Adrenal gland (tissue), 12 donors: ENCODE measurements around the gene KRTAP5-5. TPM values are rescaled to one million over a fixed set of nuclear protein-coding genes. Genes with fewer than 3 reads are reported as not detected.

Experiments
- DNase-seq, 7 donors: peaks; one replicate each; pipeline ENCODE4 v3.0.0-alpha.2; 2019 to 2020
- H3K27ac ChIP-seq, 5 donors: fragments of 200-600 bp; sonication (generic) in 4 of 5; 1 replicate in 3 of 5; 2 replicates in 2 of 5; pipeline versions ENCODE4 v1.5.1 to v1.8.0; 2016 to 2020; ENCODE audit warnings: mild to moderate bottlenecking in 1 of 5
- H3K27me3 ChIP-seq: fragments of 200-600 bp; 2 replicates; pipeline ENCODE4 v1.8.0; 2021
- H3K36me3 ChIP-seq, 2 donors: fragments of 200-600 bp; replicated peaks in 1 of 2; 1 replicate in 1 of 2; 2 replicates in 1 of 2; pipeline versions ENCODE4 v1.5.1 to v1.8.0; 2018 to 2022
- H3K4me1 ChIP-seq, 2 donors: fragments of 200-600 bp; replicated peaks in 1 of 2; 1 replicate in 1 of 2; 2 replicates in 1 of 2; pipeline versions ENCODE4 v1.5.1 to v1.8.0; 2018 to 2021
- H3K4me3 ChIP-seq, 4 donors: fragments of 200-600 bp; sonication (generic) in 3 of 4; one replicate each; pipeline ENCODE4 v1.5.1; 2016 to 2018
- H3K9me3 ChIP-seq, 3 donors: fragments of 200-600 bp; sonication (generic) in 1 of 3; replicated peaks in 1 of 3; 1 replicate in 2 of 3; 2 replicates in 1 of 3; pipeline versions ENCODE4 v1.5.1 to v1.8.0; 2016 to 2021
- CTCF ChIP-seq, 6 experiments: fragments of 450-650 bp in 4 of 6; fragments of 200-600 bp in 2 of 6; sonication (generic) in 1 of 6; IDR thresholded peaks; 1 replicate in 5 of 6; 2 replicates in 1 of 6; pipeline versions ENCODE4 v1.5.1 to v1.8.0; 2016 to 2021; ENCODE audit warnings: antibody characterized with exemption in 6 of 6, mild to moderate bottlenecking in 2 of 6, moderate library complexity in 1 of 6
- POLR2A ChIP-seq, 2 donors: fragments of 450-650 bp; IDR thresholded peaks; one replicate each; pipeline ENCODE4 v1.6.1; 2017; ENCODE audit warnings: antibody characterized with exemption in 2 of 2, mild to moderate bottlenecking in 2 of 2, moderate library complexity in 1 of 2
- WGBS, 4 donors: extraction: QIAGEN DNeasy Blood & Tissue Kit in 2 of 4; methylation state at CpG; one replicate each; pipeline versions ENCODE4 v1.1.5 to v1.1.7; 2013 to 2017; 5-methylcytosine and 5-hydroxymethylcytosine counted together
- intact Hi-C, 2 donors: fragments of 100-400 bp; cut with DNase I; formaldehyde crosslinking; loops; one replicate each; pipeline versions ENCODE4 v1.14.1 to v1.15.0; 2022 to 2023
- polyA plus RNA-seq, 3 donors: library from polyadenylated mRNA; stranded (reverse); fragments of 200-250 nt in 2 of 3; fragments of 350-450 nt in 1 of 3; fragmentation: Illumina TruSeq in 1 of 3; extraction: RNeasy Lipid Tissue Mini Kit (QIAGEN cat#74804) in 1 of 3; gene quantifications; one replicate each; pipeline ENCODE4 v1.2.3, GENCODE V29; 2013 to 2014
- total RNA-seq, 9 donors: library from RNA; depleted of rRNA in 4 of 9; stranded (reverse); fragments of >200 nt in 4 of 9; fragments of 120-200 nt in 1 of 9; fragmentation: NEBNext Ultra II Directional in 1 of 9; extraction: Animal tissue kit (Norgen Biotek cat#: 25700) in 1 of 9; gene quantifications; one replicate each; pipeline versions ENCODE4 v1.1.0 to v1.2.4, GENCODE V29; 2013 to 2023
- donor health status: healthy with polysubstance abuse.
- donor health status: Bipolar disorder and iron deficiency.
- donor health status: DM: yes; HTN: yes; CAD: no.
- donor health status: DM: no; HTN: no; CAD: no.
- donor health status: DM: no; HTN: no; CAD: no.
- donor health status: DM: yes; HTN: yes; CAD: no.

The KRTAP5-5 gene
- total and polyA plus RNA-seq, 12 donors, result not detected

- no peak overlapping the region for H3K4me3 ChIP-seq
- 77 to 86% (median 81%) methylated on average over 9 of the region's 9 CpGs for WGBS, 4 donors
- intact Hi-C loops, result no loop called here
- H3K9me3 ChIP-seq, result no peaks in the 10 kb centered on the region
- H3K36me3 ChIP-seq, result no peaks in the 10 kb centered on the region
- peaks cover 9% of the 10 kb centered on the region for H3K27me3 ChIP-seq
- no peak for TF ChIP-seq CTCF (IDR thresholded peaks at IDR 0.05)
- TF ChIP-seq POLR2A (IDR thresholded peaks at IDR 0.05), result no peak
- no peak for DNase-seq
- H3K27ac ChIP-seq, result no peak overlapping the region
- H3K4me1 ChIP-seq, result no peaks in the 10 kb centered on the region
Measured at GRCh38 chr11:1623716-1624115, 5.9 kb upstream of the KRTAP5-5 start.

GRCh38 chr11:1624621-1625020 lies 5.0 kb upstream of the KRTAP5-5 start:
- DNase-seq, result no peak
- intact Hi-C loops, result loop anchor here in 1 of 2 donors (5.0 kb wide), 1 partner anchor 77 kb away; no protein-coding TSS in a partner anchor
- no peak overlapping the region for H3K4me3 ChIP-seq

GRCh38 chr11:1625541-1625940 lies 4.0 kb upstream of the KRTAP5-5 start:
- no peak for DNase-seq
- Histone ChIP-seq H3K4me1 (no peaks in the 10 kb centered on the region), H3K9me3 (no peaks in the 10 kb centered on the region), H3K4me3 (no peak overlapping the region), H3K27me3 (peaks cover 14% of the 10 kb centered on the region), H3K36me3 (no peaks in the 10 kb centered on the region), H3K27ac (no peak overlapping the region)
- whole genome bisulfite sequencing, 4 donors, result 83 to 91% (median 87%) methylated on average over 12 to 13 of the region's 13 CpGs
- TF ChIP-seq POLR2A (IDR thresholded peaks at IDR 0.05) (no peak), CTCF (IDR thresholded peaks at IDR 0.05) (no peak)
- intact Hi-C loops, result loop anchor here in 1 of 2 donors (5.0 kb wide), 1 partner anchor 78 kb away; no protein-coding TSS in a partner anchor

More at GRCh38 chr11:1624621-1625020, 5.0 kb upstream of the KRTAP5-5 start:
- Histone ChIP-seq H3K27ac (no peak overlapping the region), H3K27me3 (peaks cover 14% of the 10 kb centered on the region), H3K4me1 (no peaks in the 10 kb centered on the region), H3K9me3 (no peaks in the 10 kb centered on the region), H3K36me3 (no peaks in the 10 kb centered on the region)
- TF ChIP-seq POLR2A (IDR thresholded peaks at IDR 0.05) (no peak), CTCF (IDR thresholded peaks at IDR 0.05) (no peak)
- WGBS, 4 donors, result 79 to 86% (median 84%) methylated on average over 16 of the region's 16 CpGs

- WGBS, 4 donors, result 28 to 53% (median 33%) methylated on average over 9 to 35 of the region's 35 CpGs
- Histone ChIP-seq H3K9me3 (no peaks in the 10 kb centered on the region), H3K27ac (no peak overlapping the region), H3K4me3 (no peak overlapping the region), H3K4me1 (no peaks in the 10 kb centered on the region), H3K27me3 (peaks cover 20% of the 10 kb centered on the region), H3K36me3 (no peaks in the 10 kb centered on the region)
- intact Hi-C loops, result loop anchor here in 1 of 2 donors (5.0 kb wide), 1 partner anchor 81 kb away; no protein-coding TSS in a partner anchor
- DNase-seq, result peak; percentile 29 to 67 (median 54)
- TF ChIP-seq POLR2A (IDR thresholded peaks at IDR 0.05), result no peak
- TF ChIP-seq CTCF (IDR thresholded peaks at IDR 0.05), result peak; percentile 62 to 89 (median 70)
Measured at GRCh38 chr11:1628506-1629325, 859 bp upstream of the KRTAP5-5 start.
